Measurements from ENCODE around the gene DCC. TPM values are rescaled to one million over a fixed set of nuclear protein-coding genes. Genes with fewer than 3 reads are reported as not detected.

DCC gene, protein sequence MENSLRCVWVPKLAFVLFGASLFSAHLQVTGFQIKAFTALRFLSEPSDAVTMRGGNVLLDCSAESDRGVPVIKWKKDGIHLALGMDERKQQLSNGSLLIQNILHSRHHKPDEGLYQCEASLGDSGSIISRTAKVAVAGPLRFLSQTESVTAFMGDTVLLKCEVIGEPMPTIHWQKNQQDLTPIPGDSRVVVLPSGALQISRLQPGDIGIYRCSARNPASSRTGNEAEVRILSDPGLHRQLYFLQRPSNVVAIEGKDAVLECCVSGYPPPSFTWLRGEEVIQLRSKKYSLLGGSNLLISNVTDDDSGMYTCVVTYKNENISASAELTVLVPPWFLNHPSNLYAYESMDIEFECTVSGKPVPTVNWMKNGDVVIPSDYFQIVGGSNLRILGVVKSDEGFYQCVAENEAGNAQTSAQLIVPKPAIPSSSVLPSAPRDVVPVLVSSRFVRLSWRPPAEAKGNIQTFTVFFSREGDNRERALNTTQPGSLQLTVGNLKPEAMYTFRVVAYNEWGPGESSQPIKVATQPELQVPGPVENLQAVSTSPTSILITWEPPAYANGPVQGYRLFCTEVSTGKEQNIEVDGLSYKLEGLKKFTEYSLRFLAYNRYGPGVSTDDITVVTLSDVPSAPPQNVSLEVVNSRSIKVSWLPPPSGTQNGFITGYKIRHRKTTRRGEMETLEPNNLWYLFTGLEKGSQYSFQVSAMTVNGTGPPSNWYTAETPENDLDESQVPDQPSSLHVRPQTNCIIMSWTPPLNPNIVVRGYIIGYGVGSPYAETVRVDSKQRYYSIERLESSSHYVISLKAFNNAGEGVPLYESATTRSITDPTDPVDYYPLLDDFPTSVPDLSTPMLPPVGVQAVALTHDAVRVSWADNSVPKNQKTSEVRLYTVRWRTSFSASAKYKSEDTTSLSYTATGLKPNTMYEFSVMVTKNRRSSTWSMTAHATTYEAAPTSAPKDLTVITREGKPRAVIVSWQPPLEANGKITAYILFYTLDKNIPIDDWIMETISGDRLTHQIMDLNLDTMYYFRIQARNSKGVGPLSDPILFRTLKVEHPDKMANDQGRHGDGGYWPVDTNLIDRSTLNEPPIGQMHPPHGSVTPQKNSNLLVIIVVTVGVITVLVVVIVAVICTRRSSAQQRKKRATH (N-terminal part only)
- 10 to 100 TPM in 2 of 4 donors, 1 to 10 TPM in 2; 7.6 to 13.7 (median 9.5) TPM for polyA plus RNA-seq (ENCODE audit: insufficient read length in 4 of 4)

DNA sequence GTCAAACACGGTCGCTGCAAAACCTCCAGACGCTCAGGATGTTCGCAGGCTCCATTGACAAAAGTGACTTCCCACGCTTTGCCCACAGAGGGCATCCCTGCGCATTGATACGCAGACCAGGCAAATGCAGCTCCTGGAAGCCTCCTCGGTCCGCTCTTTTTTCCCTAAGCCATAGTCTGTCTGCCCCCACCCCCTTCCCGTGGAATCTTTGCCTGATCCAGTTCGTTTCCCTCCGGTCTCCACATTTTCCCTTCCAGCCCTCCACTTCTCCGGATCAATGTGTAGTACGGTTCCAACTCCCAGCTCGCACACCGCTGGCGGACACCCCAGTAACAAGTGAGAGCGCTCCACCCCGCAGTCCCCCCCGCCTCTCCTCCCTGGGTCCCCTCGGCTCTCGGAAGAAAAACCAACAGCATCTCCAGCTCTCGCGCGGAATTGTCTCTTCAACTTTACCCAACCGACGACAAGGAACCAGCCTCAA lies at the start of gene DCC:
Gene DCC, plus strand, starts transcription at position 307 of the 481 bp plus-strand sequence. CDS start 591 bp downstream, outside the sequence.
- DNase-seq (ENCODE audit: low read depth in 4 of 4, low spot score in 2 of 4) = peak in 2 of 4 donors; percentile 49 to 68

DNA sequence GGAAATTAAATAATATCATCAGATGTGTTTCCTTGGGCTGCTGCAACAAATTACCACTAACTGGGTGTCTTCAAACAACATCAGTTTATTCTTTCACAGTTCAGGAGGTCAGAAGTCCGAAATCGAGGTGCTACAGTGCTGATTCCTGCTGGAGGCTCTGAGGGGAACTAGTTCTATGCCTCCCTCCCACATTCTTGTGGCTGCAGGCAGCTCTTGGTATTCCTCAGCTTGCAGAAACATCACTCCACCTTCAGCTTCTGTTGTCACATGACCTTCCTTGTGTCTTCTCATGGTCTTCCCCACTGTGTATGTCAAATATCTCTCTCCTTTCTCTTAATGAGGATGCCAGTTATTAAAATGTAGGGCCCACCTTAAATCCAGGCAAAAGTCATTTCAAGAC lies 29.3 kb upstream of the DCC start:
- no peak for DNase-seq (ENCODE audit: low read depth in 4 of 4, low spot score in 2 of 4)

- DNase-seq (ENCODE audit: low read depth in 4 of 4, low spot score in 2 of 4) = no peak
These were observed 28.7 kb upstream of the DCC start for GRCh38 chr18:52311331-52311730.

DNA sequence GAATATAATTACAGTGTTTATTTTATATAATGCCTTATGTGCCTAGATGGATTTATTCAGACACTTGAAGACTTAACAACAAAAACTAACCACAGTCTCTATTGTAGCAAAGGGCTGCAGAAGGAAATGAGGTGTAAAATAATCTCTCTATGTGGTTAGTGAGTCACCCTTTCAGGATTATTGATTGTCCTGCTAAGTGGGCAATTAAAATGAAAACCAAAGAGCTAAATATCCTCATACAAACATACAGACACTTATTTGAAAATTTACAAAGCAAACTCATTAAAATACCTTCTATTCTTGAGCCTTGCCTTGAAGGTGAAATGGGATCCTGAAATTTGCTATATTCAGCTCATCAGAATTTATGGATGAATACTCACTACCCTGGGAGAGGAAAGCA lies 27.7 kb upstream of the DCC start:
- DNase-seq (ENCODE audit: low read depth in 4 of 4, low spot score in 2 of 4) = no peak

DNA sequence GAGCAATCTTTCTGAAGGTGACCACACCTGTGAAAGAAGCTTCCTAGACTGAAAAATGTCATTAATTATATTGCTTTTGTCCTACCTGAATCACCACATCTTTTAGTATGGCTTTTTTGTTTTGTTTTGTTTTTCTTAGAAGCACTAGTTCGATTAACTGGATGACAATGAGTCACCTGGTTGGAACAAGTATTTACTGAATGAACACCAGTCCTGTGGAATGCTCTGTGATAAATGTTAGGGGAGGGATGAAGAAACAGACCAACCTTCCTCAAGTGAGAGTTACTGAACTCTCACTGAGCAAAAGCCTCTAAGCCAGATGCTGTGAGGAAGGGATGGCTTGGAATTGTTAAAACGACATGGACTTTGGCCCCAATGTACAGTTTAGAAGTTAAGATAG lies 26.8 kb upstream of the DCC start:
- no peak for DNase-seq (ENCODE audit: low read depth in 4 of 4, low spot score in 2 of 4)

- DNase-seq (ENCODE audit: low read depth in 4 of 4, low spot score in 2 of 4) = no peak
These were observed 20.5 kb upstream of the DCC start for GRCh38 chr18:52319424-52319983.

GRCh38 chr18:52322307-52322706 lies 17.7 kb upstream of the DCC start:
- DNase-seq (ENCODE audit: low read depth in 4 of 4, low spot score in 2 of 4) = no peak

DNA sequence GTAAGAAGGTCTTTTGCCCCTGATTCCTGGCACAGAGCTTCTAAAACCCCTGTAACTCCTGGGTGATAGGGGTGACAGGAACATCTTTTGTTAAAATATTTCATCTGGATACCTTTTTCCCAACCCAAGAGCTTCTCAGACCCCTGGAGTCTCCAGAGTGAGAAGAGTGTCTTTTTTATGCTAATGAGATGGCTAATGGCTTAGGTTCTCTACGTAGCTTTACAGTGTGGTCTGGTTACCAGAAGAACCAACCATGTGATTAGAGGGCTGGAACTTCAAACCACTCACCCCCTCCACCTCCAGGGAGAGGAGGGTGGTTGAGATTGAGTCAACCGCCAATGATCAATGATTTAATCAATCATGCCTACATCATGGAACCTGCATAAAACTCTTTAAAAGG lies 16.2 kb upstream of the DCC start:
- no peak for DNase-seq (ENCODE audit: low read depth in 4 of 4, low spot score in 2 of 4)

GRCh38 chr18:52325997-52326396 lies 14.0 kb upstream of the DCC start:
- DNase-seq (ENCODE audit: low read depth in 4 of 4, low spot score in 2 of 4) = no peak

- DNase-seq (ENCODE audit: low read depth in 4 of 4, low spot score in 2 of 4) = no peak
These were observed 6.1 kb upstream of the DCC start for GRCh38 chr18:52333860-52334259.

DNA sequence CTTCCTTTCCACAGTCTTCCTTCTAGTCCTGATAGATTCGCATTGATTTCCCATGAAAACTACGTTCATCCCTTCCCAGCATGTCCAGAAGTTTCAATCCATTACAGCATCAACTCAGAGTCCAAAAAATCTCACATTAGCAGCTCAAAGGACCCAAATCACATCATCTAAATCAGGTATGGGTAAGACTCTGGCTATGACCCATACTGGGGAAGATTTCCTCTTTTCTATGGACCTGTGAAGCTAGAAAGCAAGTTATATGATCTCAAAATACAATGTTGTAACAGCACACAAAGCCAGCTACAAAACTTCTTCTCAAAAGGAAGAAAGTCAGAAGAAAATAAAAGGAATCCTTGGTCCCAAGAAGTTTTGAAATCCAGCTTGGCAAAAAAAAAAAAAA lies 5.7 kb upstream of the DCC start:
- DNase-seq (ENCODE audit: low read depth in 4 of 4, low spot score in 2 of 4) = no peak

- DNase-seq (ENCODE audit: low read depth in 4 of 4, low spot score in 2 of 4) = no peak
These were observed 5.1 kb upstream of the DCC start for GRCh38 chr18:52334896-52335295.

DNA sequence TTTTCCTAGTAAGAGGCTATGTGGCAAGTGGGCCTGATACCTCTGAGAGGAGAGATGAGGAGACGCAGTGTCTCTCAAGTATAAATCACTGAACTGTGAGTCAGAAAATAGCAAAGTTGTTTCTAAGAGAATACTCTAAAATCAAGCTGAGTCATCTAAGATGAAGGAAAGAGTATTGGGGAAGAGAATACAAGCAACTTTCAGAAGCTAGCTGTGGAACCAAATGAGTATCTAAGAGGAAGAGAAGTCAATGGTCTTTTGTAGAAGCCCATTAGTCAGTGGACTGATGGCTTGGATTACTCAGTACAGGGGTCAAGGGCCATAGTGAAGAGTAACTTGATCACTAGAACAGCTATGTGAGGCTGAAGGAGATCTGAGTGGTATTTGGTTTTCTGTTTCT lies 2.7 kb upstream of the DCC start:
- no peak for DNase-seq (ENCODE audit: low read depth in 4 of 4, low spot score in 2 of 4)

- peak in 1 of 4 donors; percentile 41 for DNase-seq (ENCODE audit: low read depth in 4 of 4, low spot score in 2 of 4)
These were observed 557 bp downstream of the DCC start for GRCh38 chr18:52340406-52341102.

DNA sequence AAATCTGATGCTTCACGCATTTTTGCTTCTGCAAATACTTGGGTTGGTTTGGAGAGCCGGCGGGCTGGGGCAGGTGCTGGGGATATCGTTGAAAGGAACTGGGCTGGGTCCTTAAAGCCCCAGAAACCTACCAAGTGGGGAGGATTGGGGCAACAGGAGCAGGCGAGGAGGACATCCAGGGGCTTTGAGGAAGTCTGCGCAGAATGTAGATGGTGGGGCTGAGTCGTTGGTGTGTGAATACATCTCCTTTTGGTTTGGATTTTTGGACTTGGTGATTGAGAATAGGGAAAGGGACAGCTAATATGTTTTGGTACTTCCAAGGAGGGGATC lies 1.1 kb downstream of the DCC start:
- peak in 1 of 4 donors; percentile 7 for DNase-seq (ENCODE audit: low read depth in 4 of 4, low spot score in 2 of 4)

- DNase-seq (ENCODE audit: low read depth in 4 of 4, low spot score in 2 of 4) = peak in 1 of 4 donors; percentile 45
These were observed 1.8 kb downstream of the DCC start for GRCh38 chr18:52341608-52342381.

DNA sequence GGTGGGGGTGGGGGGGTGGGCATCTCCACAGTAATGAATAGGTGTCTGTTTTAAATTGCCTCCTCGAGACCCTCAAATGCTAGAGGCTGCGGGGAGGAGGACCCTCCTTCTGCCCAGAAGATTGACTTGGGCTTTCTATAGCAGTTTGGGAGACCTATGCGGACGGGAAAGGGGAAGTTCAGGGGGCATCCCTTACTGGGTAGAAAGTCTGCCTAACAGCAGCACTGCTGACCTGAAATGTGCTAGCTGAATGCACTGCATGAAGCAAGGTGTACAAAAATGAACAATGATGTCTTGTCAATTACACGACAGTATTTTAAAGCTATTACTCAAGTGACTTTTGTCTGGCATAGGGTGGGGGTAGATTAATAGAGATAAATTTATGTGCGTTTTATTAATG lies 2.5 kb downstream of the DCC start:
- no peak for DNase-seq (ENCODE audit: low read depth in 4 of 4, low spot score in 2 of 4)

DNA sequence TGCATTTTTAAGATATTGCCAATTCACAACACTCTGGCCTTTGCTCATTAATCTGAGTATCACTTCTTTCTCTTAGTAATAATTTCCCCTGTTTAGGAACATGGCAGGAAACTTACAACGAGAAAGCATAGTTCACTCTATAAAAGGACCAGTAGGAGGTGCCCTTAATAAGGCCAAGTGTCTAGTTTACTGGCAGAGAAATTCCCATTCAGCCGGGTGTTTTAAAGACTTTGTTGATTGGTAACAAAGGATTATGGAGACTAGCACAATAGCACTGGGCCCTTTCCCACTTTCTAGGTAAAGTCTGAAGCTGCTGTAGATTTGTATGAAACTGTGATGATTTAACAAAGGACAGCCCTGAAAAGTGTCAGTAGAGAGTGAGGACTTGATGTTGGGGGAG lies 3.1 kb downstream of the DCC start:
- peak in 1 of 4 donors; percentile 11 for DNase-seq (ENCODE audit: low read depth in 4 of 4, low spot score in 2 of 4)

GRCh38 chr18:52343731-52344340 lies 3.8 kb downstream of the DCC start:
- DNase-seq (ENCODE audit: low read depth in 4 of 4, low spot score in 2 of 4) = no peak
